PC-3 (cell line): ENCODE results near the gene FSD1. TPM values are rescaled to one million over a fixed set of nuclear protein-coding genes. Genes with fewer than 3 reads are reported as not detected.

Experiments
- ATAC-seq: fragments of 200-7000 bp; cut with Tn5 transposase; 2 replicates; pipeline ENCODE4 v1.9.1; 2020; ENCODE audit warnings: mild to moderate bottlenecking, moderate library complexity
- BruUV-seq: library from RNA; stranded (reverse); fragments of 400-500 nt; replicated peaks from 2 replicates; lab custom pipeline; 2021; lab: Mats Ljungman, UMichigan
- CTCF ChIA-PET: fragments of 300-600 bp; sonication (Branson Sonifier 250); formaldehyde crosslinking; loops from one replicate; lab custom pipeline; 2022; ENCODE audit warnings: antibody characterized with exemption; lab: Charles Lee
- POLR2A ChIA-PET: fragments of 300-600 bp; sonication (Branson Sonifier 250); formaldehyde crosslinking; loops from one replicate; lab custom pipeline; 2022; ENCODE audit warnings: antibody characterized with exemption; ENCODE audit not compliant: unreplicated experiment; lab: Charles Lee
- DNase-seq: peaks from one replicate; pipeline ENCODE4 v3.0.0-alpha.2; 2015
- H2AFZ ChIP-seq: fragments of 300-600 bp; sonication (generic); 2 replicates; pipeline ENCODE4 v1.6.0; 2016; ENCODE audit warnings: antibody characterized with exemption, low read length
- H3F3A ChIP-seq: fragments of 300-600 bp; sonication (generic); one replicate; pipeline ENCODE4 v1.6.0; 2017; ENCODE audit warnings: antibody characterized with exemption, low read length, control low read depth, mild to moderate bottlenecking; ENCODE audit not compliant: unreplicated experiment
- H3K27ac ChIP-seq: fragments of 300-600 bp; sonication (generic); 2 replicates; pipeline ENCODE4 v1.5.1; 2016; ENCODE audit warnings: mild to moderate bottlenecking, low read length
- H3K27me3 ChIP-seq: fragments of 300-600 bp; sonication (generic); 2 replicates; pipeline ENCODE4 v1.6.1; 2016; ENCODE audit warnings: low read length, mixed read lengths
- H3K36me3 ChIP-seq: fragments of 300-600 bp; sonication (generic); 2 replicates; pipeline ENCODE4 v1.6.1; 2016; ENCODE audit warnings: low read depth, mixed run types, low read length, mixed read lengths
- H3K4me1 ChIP-seq: fragments of 300-600 bp; sonication (generic); 2 replicates; pipeline ENCODE4 v1.5.1; 2016; ENCODE audit warnings: low read length; ENCODE audit not compliant: insufficient read depth
- H3K4me2 ChIP-seq: fragments of 300-600 bp; sonication (generic); 2 replicates; pipeline ENCODE4 v1.6.0; 2016; ENCODE audit warnings: low read length
- H3K4me3 ChIP-seq: fragments of 300-600 bp; sonication (generic); 2 replicates; pipeline ENCODE4 v1.5.1; 2016; ENCODE audit warnings: mild to moderate bottlenecking, low read length, mixed read lengths
- H3K79me2 ChIP-seq: fragments of 300-600 bp; sonication (generic); 2 replicates; pipeline ENCODE4 v1.6.1; 2017; ENCODE audit warnings: low read length, mixed read lengths
- H3K9ac ChIP-seq: fragments of 300-600 bp; sonication (generic); 2 replicates; pipeline ENCODE4 v1.6.0; 2016; ENCODE audit warnings: mild to moderate bottlenecking, low read length
- H3K9me2 ChIP-seq: fragments of 300-600 bp; sonication (generic); replicated peaks from 2 replicates; pipeline ENCODE4 v1.6.1; 2016; ENCODE audit warnings: mixed run types, low read length, mixed read lengths
- H3K9me3 ChIP-seq: fragments of 300-600 bp; sonication (generic); 2 replicates; pipeline ENCODE4 v1.6.1; 2016; ENCODE audit warnings: low read length, mixed read lengths
- H4K20me1 ChIP-seq: fragments of 300-600 bp; sonication (generic); 2 replicates; pipeline ENCODE4 v1.6.1; 2016; ENCODE audit warnings: low read length, mixed read lengths
- CTCF ChIP-seq: fragments of 300-600 bp; sonication (generic); conservative IDR thresholded peaks from 2 replicates; pipeline ENCODE4 v1.5.1; 2017; ENCODE audit warnings: antibody characterized with exemption, low read depth, mild to moderate bottlenecking, low read length
- EZH2 ChIP-seq: fragments of 300-600 bp; sonication (generic); IDR thresholded peaks from one replicate; pipeline ENCODE4 v1.6.1; 2017; ENCODE audit warnings: antibody characterized with exemption, mild to moderate bottlenecking, low read length; ENCODE audit not compliant: unreplicated experiment
- EZH2phosphoT487 ChIP-seq: fragments of 300-600 bp; sonication (generic); IDR thresholded peaks from 2 replicates; pipeline ENCODE4 v1.6.1; 2018; ENCODE audit warnings: mild to moderate bottlenecking, antibody characterized with exemption, low read length, borderline replicate concordance
- intact Hi-C: fragments of 100-400 bp; cut with micrococcal nuclease; formaldehyde crosslinking; loops from 2 replicates; pipeline ENCODE4 v1.9.0; 2023
- total RNA-seq: library from RNA; depleted of rRNA; stranded (reverse); fragments of >200 nt; gene quantifications from 2 replicates; pipeline ENCODE4 v1.2.3, GENCODE V29; 2014

The FSD1 gene
- total RNA-seq, 1 experiment from 2014 or later = 8.7 TPM

DNA sequence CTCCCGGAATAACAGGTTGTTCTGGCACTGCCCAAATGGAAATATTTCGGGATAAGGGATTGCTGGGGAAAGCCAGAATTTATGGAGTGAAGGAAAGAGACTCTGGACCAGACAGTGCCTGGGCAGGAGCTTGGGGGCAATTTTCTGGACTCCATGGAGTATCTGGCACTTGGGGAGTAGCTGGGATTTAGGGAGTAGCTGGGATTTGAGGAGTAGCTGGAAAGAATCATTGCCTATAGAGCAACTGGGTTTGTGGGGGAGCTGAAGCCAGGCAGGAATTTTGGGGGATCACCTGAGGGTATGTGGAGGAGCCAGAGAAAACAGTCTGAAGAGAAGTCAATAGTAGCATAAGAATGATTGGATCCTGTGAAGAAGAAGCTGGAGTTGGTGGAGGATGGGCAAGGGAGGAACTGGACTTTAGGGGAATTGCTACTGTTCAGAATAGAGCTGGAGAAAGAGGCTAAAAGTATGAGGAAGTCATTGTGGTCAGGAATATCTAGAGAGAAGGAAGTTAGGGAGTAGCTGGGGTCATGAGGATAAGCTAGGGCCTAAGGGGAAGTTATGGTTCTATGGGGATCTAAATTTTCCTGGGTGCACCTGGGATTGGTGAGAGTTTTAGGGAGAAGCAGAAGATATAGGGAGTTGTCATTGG lies 14.8 kb downstream of the FSD1 start:
- DNase-seq (no peak), ATAC-seq (no peak)
- CTCF ChIA-PET = no interaction called here
- H2AFZ ChIP-seq = no peak overlapping the region
- intact Hi-C loops = no loop called here
- POLR2A ChIA-PET = no interaction called here
- H3K9me3 ChIP-seq = no peaks in the 10 kb centered on the region
- no TSS peak for BruUV-seq
- no peaks in the 10 kb centered on the region for H3K9me2 ChIP-seq
- no peak overlapping the region for H3K9ac ChIP-seq
- no peaks in the 10 kb centered on the region for H3K4me1 ChIP-seq
- no peak overlapping the region for H3K27ac ChIP-seq
- H3K4me3 ChIP-seq = no peak overlapping the region
- H3F3A ChIP-seq = no peaks in the 10 kb centered on the region
- no peaks in the 10 kb centered on the region for H3K79me2 ChIP-seq
- no peak for TF ChIP-seq EZH2phosphoT487
- no peak for TF ChIP-seq CTCF
- no peak for TF ChIP-seq EZH2
- H4K20me1 ChIP-seq = no peaks in the 10 kb centered on the region
- H3K36me3 ChIP-seq = no peaks in the 10 kb centered on the region
- no peaks in the 10 kb centered on the region for H3K27me3 ChIP-seq
- no peak overlapping the region for H3K4me2 ChIP-seq

- ChIA-PET CTCF (no interaction called here), POLR2A (no interaction called here)
- intact Hi-C loops = no loop called here
- Histone ChIP-seq H3K4me2 (no peak overlapping the region), H3K4me3 (no peak overlapping the region), H3K9me2 (no peaks in the 10 kb centered on the region), H3K4me1 (no peaks in the 10 kb centered on the region), H4K20me1 (no peaks in the 10 kb centered on the region), H3K27ac (no peak overlapping the region), H3K36me3 (no peaks in the 10 kb centered on the region), H3K79me2 (no peaks in the 10 kb centered on the region), H3K9ac (no peak overlapping the region), H3K27me3 (no peaks in the 10 kb centered on the region), H3F3A (no peaks in the 10 kb centered on the region), H3K9me3 (no peaks in the 10 kb centered on the region), H2AFZ (no peak overlapping the region)
- TF ChIP-seq CTCF (no peak), EZH2 (no peak), EZH2phosphoT487 (no peak)
- DNase-seq (no peak), ATAC-seq (no peak)
- BruUV-seq = no TSS peak
Observed at GRCh38 chr19:4320419-4320818, 16.0 kb downstream of the FSD1 start.

- H3K27ac ChIP-seq = no peak overlapping the region
- H3K4me2 ChIP-seq = no peak overlapping the region
- intact Hi-C loops = no loop called here
- no peak overlapping the region for H3K4me3 ChIP-seq
- no peaks in the 10 kb centered on the region for H3K9me3 ChIP-seq
- no peaks in the 10 kb centered on the region for H3K9me2 ChIP-seq
- H3K9ac ChIP-seq = no peak overlapping the region
- no peaks in the 10 kb centered on the region for H3K79me2 ChIP-seq
- H3K27me3 ChIP-seq = no peaks in the 10 kb centered on the region
- H4K20me1 ChIP-seq = no peaks in the 10 kb centered on the region
- no peaks in the 10 kb centered on the region for H3F3A ChIP-seq
- no TSS peak for BruUV-seq
- no peak for DNase-seq
- H2AFZ ChIP-seq = no peak overlapping the region
- H3K36me3 ChIP-seq = no peaks in the 10 kb centered on the region
- no peak for ATAC-seq
- POLR2A ChIA-PET = no interaction called here
- no peaks in the 10 kb centered on the region for H3K4me1 ChIP-seq
- TF ChIP-seq EZH2 (no peak), CTCF (no peak), EZH2phosphoT487 (no peak)
- CTCF ChIA-PET = no interaction called here
Observed at GRCh38 chr19:4322942-4323665, 18.7 kb downstream of the FSD1 start.
